Panc1 (cell line): Measurements from ENCODE around the gene LOXL1.

Experiments used
- CTCF ChIP-seq: fragments of 450-650 bp; IDR thresholded peaks from 2 replicates; pipeline ENCODE4 v1.5.1; 2017; ENCODE audit warnings: mild to moderate bottlenecking
- TF ChIP-seq, protein P1 (sequence below), 2 experiments: IDR thresholded peaks; 2 replicates each; pipeline ENCODE4 v1.6.1; 2011 to 2012; ENCODE audit warnings: low read depth in 2 of 2, control low read depth in 1 of 2, low read length in 1 of 2, mild to moderate bottlenecking in 1 of 2, moderate library complexity in 1 of 2; ENCODE audit not compliant: insufficient read depth in 1 of 2

- TF ChIP-seq, protein P1, sequence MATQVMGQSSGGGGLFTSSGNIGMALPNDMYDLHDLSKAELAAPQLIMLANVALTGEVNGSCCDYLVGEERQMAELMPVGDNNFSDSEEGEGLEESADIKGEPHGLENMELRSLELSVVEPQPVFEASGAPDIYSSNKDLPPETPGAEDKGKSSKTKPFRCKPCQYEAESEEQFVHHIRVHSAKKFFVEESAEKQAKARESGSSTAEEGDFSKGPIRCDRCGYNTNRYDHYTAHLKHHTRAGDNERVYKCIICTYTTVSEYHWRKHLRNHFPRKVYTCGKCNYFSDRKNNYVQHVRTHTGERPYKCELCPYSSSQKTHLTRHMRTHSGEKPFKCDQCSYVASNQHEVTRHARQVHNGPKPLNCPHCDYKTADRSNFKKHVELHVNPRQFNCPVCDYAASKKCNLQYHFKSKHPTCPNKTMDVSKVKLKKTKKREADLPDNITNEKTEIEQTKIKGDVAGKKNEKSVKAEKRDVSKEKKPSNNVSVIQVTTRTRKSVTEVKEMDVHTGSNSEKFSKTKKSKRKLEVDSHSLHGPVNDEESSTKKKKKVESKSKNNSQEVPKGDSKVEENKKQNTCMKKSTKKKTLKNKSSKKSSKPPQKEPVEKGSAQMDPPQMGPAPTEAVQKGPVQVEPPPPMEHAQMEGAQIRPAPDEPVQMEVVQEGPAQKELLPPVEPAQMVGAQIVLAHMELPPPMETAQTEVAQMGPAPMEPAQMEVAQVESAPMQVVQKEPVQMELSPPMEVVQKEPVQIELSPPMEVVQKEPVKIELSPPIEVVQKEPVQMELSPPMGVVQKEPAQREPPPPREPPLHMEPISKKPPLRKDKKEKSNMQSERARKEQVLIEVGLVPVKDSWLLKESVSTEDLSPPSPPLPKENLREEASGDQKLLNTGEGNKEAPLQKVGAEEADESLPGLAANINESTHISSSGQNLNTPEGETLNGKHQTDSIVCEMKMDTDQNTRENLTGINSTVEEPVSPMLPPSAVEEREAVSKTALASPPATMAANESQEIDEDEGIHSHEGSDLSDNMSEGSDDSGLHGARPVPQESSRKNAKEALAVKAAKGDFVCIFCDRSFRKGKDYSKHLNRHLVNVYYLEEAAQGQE (IDR thresholded peaks at IDR 0.05; ENCODE audit: insufficient read depth in 1 of 2, low read depth in 2 of 2, low read length in 1 of 2) = no peak
- TF ChIP-seq CTCF = no peak
Measured at GRCh38 chr15:73885954-73886700, 40.1 kb upstream of the LOXL1 start.
